Spleen (tissue), 11 donors: ENCODE measurements around the gene NPPC. TPM values are rescaled to one million over a fixed set of nuclear protein-coding genes. Genes with fewer than 3 reads are reported as not detected.

ENCODE experiments used
- DNase-seq: peaks from one replicate; pipeline ENCODE4 v3.0.0-alpha.2; 2020
- H3K27ac ChIP-seq, 8 donors: fragments of 200-600 bp; sonication (generic) in 7 of 8; 1 replicate in 4 of 8; 2 replicates in 4 of 8; pipeline versions ENCODE4 v1.5.0 to v1.8.0; 2016 to 2021; ENCODE audit warnings: inconsistent platforms in 4 of 8, mild to moderate bottlenecking in 4 of 8, moderate library complexity in 1 of 8
- H3K27me3 ChIP-seq, 7 donors: fragments of 200-600 bp; sonication (generic) in 6 of 7; replicated peaks in 1 of 7; 1 replicate in 4 of 7; 2 replicates in 3 of 7; pipeline versions ENCODE4 v1.5.0 to v1.8.0; 2016 to 2021; ENCODE audit warnings: inconsistent platforms in 3 of 7, mild to moderate bottlenecking in 1 of 7
- H3K36me3 ChIP-seq, 6 donors: fragments of 200-600 bp; sonication (generic) in 5 of 6; 1 replicate in 4 of 6; 2 replicates in 2 of 6; pipeline versions ENCODE4 v1.5.0 to v1.8.0; 2016 to 2021; ENCODE audit warnings: inconsistent platforms in 2 of 6
- H3K4me1 ChIP-seq, 6 donors: fragments of 200-600 bp; sonication (generic) in 5 of 6; 1 replicate in 3 of 6; 2 replicates in 3 of 6; pipeline versions ENCODE4 v1.5.0 to v1.8.0; 2016 to 2021; ENCODE audit warnings: inconsistent platforms in 3 of 6
- H3K4me3 ChIP-seq, 8 donors: fragments of 200-600 bp; sonication (generic) in 7 of 8; 1 replicate in 4 of 8; 2 replicates in 4 of 8; pipeline versions ENCODE4 v1.5.0 to v1.8.0; 2016 to 2021; ENCODE audit warnings: inconsistent platforms in 4 of 8, mild to moderate bottlenecking in 4 of 8, moderate library complexity in 2 of 8
- H3K9me3 ChIP-seq, 8 donors: fragments of 200-600 bp; sonication (generic) in 7 of 8; 1 replicate in 4 of 8; 2 replicates in 4 of 8; pipeline versions ENCODE4 v1.5.0 to v1.8.0; 2016 to 2021; ENCODE audit warnings: inconsistent platforms in 4 of 8
- POLR2A ChIP-seq, 3 donors: fragments of 450-650 bp; IDR thresholded peaks; one replicate each; pipeline ENCODE4 v1.5.1; 2017; ENCODE audit warnings: antibody characterized with exemption in 3 of 3, mild to moderate bottlenecking in 1 of 3
- POLR2AphosphoS5 ChIP-seq, 3 donors: sonication (generic); formaldehyde crosslinking; IDR thresholded peaks; one replicate each; pipeline ENCODE4 v1.5.1; 2017; ENCODE audit warnings: antibody characterized with exemption in 3 of 3
- WGBS, 5 donors: extraction: QIAGEN DNeasy Blood & Tissue Kit in 3 of 5; methylation state at CpG; one replicate each; pipeline versions ENCODE4 v1.1.5 to v1.1.7; 2013 to 2018; 5-methylcytosine and 5-hydroxymethylcytosine counted together
- intact Hi-C: fragments of 100-400 bp; cut with DNase I; formaldehyde crosslinking; loops from one replicate; pipeline ENCODE4 v1.15.0; 2023; ENCODE audit warnings: low total_unique reads
- polyA plus RNA-seq, 3 donors: library from polyadenylated mRNA; stranded (reverse); fragments of 200-250 nt; gene quantifications; one replicate each; pipeline ENCODE4 v1.2.1, GENCODE V29; 2013
- total RNA-seq, 7 donors: library from RNA; depleted of rRNA in 3 of 7; stranded (reverse); fragments of >200 nt in 3 of 7; fragmentation: NEBNext Ultra II Directional in 4 of 7; extraction: Animal tissue kit (Norgen Biotek cat#: 25700) in 4 of 7; gene quantifications; one replicate each; pipeline versions ENCODE4 v1.1.0 to v1.2.1, GENCODE V29; 2016 to 2021
- TF ChIP-seq, protein P1 (sequence below), 11 experiments: fragments of 200-600 bp in 7 of 11; fragments of 450-650 bp in 4 of 11; sonication (generic) in 4 of 11; IDR thresholded peaks in 8 of 11; conservative IDR thresholded peaks in 3 of 11; 1 replicate in 7 of 11; 2 replicates in 4 of 11; pipeline versions ENCODE4 v1.4.0 to v1.8.0; 2016 to 2021; ENCODE audit warnings: antibody characterized with exemption in 11 of 11, inconsistent platforms in 4 of 11, mild to moderate bottlenecking in 1 of 11
- donor health status: healthy with polysubstance abuse.
- donor health status: DM: no; HTN: no; CAD: no; lungs with moderate emphysema.
- donor health status: DM: no; HTN: no; CAD: no.
- donor health status: Bipolar disorder and iron deficiency.
- donor health status: healthy.
- donor health status: DM: no; HTN: no; CAD: no.
- donor health status: DM: yes; HTN: yes; CAD: no.

Gene NPPC
- total and polyA plus RNA-seq, 10 donors, result 0.10 to 2.2 (median 0.84) TPM; not detected in 6

DNA sequence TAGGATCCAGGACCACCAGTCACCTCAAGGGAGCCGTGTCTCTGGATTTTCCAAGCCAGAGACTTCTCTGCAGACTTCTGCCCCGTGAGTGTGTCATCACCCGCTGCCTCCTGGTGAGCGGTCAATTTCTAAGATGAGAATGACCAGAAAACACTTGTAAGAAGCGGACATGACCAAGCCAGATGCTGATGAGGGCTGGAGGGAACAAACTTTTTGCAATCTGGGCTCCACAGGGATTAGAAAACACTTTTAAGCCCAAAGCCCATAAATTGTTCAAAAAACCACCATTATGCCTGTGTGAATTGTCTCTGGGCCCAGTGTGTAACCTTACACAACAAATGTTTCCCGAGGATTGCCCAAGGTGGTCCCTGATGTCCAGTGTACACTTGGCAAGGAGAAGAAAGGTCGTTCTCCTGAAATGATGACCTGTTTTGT, 5.3 kb upstream of the NPPC start:
- H3K36me3 ChIP-seq, result no peaks in the 10 kb centered on the region
- no peak overlapping the region for H3K4me3 ChIP-seq
- 85 to 91% (median 86%) methylated on average over 7 of the region's 7 CpGs for WGBS, 5 donors
- H3K27me3 ChIP-seq, result peaks cover 0 to 52% (median 21%) of the 10 kb centered on the region in 7 donors
- no peaks in the 10 kb centered on the region for H3K9me3 ChIP-seq
- intact Hi-C loops, result no loop called here
- H3K4me1 ChIP-seq, result peaks cover 9 to 12% (median 9%) of the 10 kb centered on the region in 6 donors
- H3K27ac ChIP-seq, result no peak overlapping the region
- DNase-seq, result no peak
- TF ChIP-seq POLR2A (IDR thresholded peaks at IDR 0.05) (no peak), POLR2AphosphoS5 (IDR thresholded peaks at IDR 0.05) (no peak)
- TF ChIP-seq, protein P1, sequence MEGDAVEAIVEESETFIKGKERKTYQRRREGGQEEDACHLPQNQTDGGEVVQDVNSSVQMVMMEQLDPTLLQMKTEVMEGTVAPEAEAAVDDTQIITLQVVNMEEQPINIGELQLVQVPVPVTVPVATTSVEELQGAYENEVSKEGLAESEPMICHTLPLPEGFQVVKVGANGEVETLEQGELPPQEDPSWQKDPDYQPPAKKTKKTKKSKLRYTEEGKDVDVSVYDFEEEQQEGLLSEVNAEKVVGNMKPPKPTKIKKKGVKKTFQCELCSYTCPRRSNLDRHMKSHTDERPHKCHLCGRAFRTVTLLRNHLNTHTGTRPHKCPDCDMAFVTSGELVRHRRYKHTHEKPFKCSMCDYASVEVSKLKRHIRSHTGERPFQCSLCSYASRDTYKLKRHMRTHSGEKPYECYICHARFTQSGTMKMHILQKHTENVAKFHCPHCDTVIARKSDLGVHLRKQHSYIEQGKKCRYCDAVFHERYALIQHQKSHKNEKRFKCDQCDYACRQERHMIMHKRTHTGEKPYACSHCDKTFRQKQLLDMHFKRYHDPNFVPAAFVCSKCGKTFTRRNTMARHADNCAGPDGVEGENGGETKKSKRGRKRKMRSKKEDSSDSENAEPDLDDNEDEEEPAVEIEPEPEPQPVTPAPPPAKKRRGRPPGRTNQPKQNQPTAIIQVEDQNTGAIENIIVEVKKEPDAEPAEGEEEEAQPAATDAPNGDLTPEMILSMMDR (IDR thresholded peaks at IDR 0.05 in 8 of 11, conservative IDR thresholded peaks at IDR 0.05 in 3 of 11), result no peak

DNA sequence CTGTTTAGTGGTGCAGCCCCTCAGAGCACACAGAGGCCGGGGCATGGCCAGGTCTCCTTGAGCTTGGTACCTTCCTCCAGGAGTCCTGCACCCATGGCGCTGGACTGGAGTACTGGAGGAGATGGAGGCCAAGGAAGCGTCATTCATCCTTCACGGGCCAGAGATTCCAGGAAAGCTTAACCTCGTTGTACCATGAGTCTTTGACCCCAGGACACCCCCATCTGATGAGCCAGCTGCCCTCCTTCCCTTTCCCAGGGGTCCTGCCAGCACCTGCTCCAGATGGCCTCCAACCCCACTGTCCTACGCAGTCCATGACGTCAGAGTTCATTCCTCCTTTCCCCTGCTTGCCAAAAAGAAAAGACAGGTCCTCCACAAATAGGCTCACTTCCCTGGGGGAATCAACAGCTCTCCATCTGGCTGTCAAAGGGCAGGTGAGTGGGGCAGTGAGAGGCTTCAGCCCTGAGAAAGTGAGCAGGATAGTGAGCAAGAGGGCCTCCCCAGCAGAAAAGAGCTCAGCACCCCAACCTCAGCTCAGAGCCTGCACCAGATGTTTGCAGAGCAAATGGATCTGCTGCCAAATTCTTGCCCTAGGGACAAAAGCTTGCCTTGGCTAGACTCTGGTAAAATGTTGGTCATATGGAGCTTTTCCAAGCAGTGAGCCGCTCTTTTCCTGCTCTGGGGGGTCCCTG, 4.5 kb upstream of the NPPC start:
- H3K9me3 ChIP-seq, result no peaks in the 10 kb centered on the region
- peak; percentile 42 for DNase-seq
- no peaks in the 10 kb centered on the region for H3K36me3 ChIP-seq
- peaks cover 16 to 20% (median 17%) of the 10 kb centered on the region in 6 donors for H3K4me1 ChIP-seq
- H3K4me3 ChIP-seq, result no peak overlapping the region
- 78 to 92% (median 84%) methylated on average over 8 of the region's 8 CpGs for WGBS, 5 donors
- TF ChIP-seq, protein P1 (IDR thresholded peaks at IDR 0.05 in 8 of 11, conservative IDR thresholded peaks at IDR 0.05 in 3 of 11), result no peak
- TF ChIP-seq POLR2AphosphoS5 (IDR thresholded peaks at IDR 0.05), result no peak
- peaks cover 0 to 59% (median 29%) of the 10 kb centered on the region in 7 donors for H3K27me3 ChIP-seq
- intact Hi-C loops, result no loop called here
- H3K27ac ChIP-seq, result no peak overlapping the region

DNA sequence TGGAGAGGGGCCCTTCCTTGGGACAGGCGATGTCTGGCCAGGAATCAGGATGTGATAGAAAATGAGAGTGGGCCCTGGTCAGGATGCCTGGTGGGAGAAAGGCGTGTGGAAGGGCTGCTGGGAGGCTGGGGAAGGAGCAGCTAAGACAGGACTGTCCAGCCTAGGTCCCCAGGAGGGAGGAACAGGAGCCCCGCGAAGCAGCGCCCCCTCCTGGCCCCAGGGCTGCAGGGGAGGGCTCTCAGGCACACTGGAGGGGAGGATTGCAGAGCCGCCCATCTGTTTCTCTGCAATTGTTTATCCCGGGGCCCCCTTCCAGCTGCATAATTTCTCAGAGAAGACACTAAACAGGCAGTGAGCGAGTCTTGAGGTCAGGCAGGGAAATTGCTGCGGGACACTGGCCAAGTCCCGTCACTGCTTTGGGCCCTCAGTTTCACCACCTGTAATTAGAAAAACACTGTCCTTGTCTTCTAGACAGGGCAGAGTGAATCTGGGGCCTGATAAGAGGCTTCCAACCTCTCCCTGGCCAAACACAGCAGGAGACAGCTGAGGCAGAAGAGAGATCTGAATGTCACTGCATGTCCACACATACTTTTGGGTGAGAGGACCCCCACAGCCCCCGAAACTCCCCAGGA, 3.9 kb upstream of the NPPC start:
- 49 to 79% (median 61%) methylated on average over 7 to 11 of the region's 11 CpGs for WGBS, 5 donors
- no peak overlapping the region for H3K27ac ChIP-seq
- no peaks in the 10 kb centered on the region for H3K36me3 ChIP-seq
- intact Hi-C loops, result loop anchor here (5.0 kb wide), 2 partner anchors 212 to 397 kb away; no protein-coding TSS in a partner anchor
- H3K9me3 ChIP-seq, result no peaks in the 10 kb centered on the region
- H3K4me1 ChIP-seq, result peaks cover 20 to 27% (median 23%) of the 10 kb centered on the region in 6 donors
- DNase-seq, result peak; percentile 64
- TF ChIP-seq POLR2AphosphoS5 (IDR thresholded peaks at IDR 0.05), result no peak
- TF ChIP-seq, protein P1 (IDR thresholded peaks at IDR 0.05 in 8 of 11, conservative IDR thresholded peaks at IDR 0.05 in 3 of 11), result peak in 1 of 11 experiments; percentile 26
- peaks cover 0 to 66% (median 35%) of the 10 kb centered on the region in 7 donors for H3K27me3 ChIP-seq
- H3K4me3 ChIP-seq, result no peak overlapping the region
